ENCODE data around the gene HSD11B2.

GRCh38 chr16:67477960-67478554 is 47.1 kb downstream of the HSD11B2 start:
- TF ChIP-seq POLR2A (IDR thresholded peaks at IDR 0.05; ENCODE audit: low read depth, low read length): no peak
- TF ChIP-seq TAF1 (IDR thresholded peaks at IDR 0.05; ENCODE audit: low read depth, low read length): no peak
- no peak for TF ChIP-seq POLR2AphosphoS5 (IDR thresholded peaks at IDR 0.05; ENCODE audit: low read depth, low read length)
- no peak for TF ChIP-seq PAX5 (IDR thresholded peaks at IDR 0.05; ENCODE audit: insufficient read depth, low read length, severe bottlenecking)
- TF ChIP-seq POU2F2 (IDR thresholded peaks at IDR 0.05; ENCODE audit: low read depth, low read length): no peak
- TF ChIP-seq SPI1 (IDR thresholded peaks at IDR 0.05; ENCODE audit: low read depth, low read length): no peak
